Stimulated activated CD4-positive, alpha-beta T cell treated with anti-CD3 and anti-CD28 coated beads, TNF-alpha, amount 100 ng/mL, for 48 hours (primary cell): ENCODE results near the gene ASIC4.

Experiments
- DNase-seq, 3 donors: peaks; one replicate each; pipeline ENCODE4 v3.0.0-alpha.2; 2020; ENCODE audit warnings: low read depth in 3 of 3

Gene ASIC4, protein sequence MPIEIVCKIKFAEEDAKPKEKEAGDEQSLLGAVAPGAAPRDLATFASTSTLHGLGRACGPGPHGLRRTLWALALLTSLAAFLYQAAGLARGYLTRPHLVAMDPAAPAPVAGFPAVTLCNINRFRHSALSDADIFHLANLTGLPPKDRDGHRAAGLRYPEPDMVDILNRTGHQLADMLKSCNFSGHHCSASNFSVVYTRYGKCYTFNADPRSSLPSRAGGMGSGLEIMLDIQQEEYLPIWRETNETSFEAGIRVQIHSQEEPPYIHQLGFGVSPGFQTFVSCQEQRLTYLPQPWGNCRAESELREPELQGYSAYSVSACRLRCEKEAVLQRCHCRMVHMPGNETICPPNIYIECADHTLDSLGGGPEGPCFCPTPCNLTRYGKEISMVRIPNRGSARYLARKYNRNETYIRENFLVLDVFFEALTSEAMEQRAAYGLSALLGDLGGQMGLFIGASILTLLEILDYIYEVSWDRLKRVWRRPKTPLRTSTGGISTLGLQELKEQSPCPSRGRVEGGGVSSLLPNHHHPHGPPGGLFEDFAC

DNA sequence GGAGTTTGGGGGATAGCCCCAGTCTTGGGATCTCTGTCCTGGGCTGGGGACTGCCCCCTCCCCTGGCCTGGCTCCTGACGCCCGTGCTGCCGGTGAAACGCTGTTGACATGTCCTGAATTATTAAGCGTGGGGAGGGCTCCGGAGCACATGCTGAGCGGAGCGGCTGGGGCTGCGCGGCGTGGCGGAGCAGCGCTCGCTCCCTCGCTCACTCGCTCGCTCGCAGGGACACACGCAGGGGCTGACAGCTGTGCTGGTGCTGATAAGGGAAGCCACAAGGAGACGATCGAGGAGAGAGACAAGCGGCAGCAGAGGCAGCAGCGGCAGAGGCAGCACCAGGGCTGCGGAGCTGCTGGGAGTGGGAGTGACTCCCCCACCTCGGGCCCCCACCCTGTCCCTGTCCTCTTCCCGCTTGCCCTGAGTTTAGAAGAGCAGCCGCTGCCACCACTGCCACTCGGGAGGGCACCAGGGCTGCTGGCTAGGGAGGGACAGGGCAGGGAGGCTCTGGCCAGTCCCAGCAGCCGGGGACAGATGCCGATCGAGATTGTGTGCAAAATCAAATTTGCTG is at the start of gene ASIC4:
TSS of gene ASIC4 (plus strand) at position 287 of the 566 bp plus-strand sequence. CDS start at position 530, 243 bp downstream.
- DNase-seq = no peak

- DNase-seq = no peak
These were observed 48.4 kb upstream of the ASIC4 start for GRCh38 chr2:219465659-219466561.

DNA sequence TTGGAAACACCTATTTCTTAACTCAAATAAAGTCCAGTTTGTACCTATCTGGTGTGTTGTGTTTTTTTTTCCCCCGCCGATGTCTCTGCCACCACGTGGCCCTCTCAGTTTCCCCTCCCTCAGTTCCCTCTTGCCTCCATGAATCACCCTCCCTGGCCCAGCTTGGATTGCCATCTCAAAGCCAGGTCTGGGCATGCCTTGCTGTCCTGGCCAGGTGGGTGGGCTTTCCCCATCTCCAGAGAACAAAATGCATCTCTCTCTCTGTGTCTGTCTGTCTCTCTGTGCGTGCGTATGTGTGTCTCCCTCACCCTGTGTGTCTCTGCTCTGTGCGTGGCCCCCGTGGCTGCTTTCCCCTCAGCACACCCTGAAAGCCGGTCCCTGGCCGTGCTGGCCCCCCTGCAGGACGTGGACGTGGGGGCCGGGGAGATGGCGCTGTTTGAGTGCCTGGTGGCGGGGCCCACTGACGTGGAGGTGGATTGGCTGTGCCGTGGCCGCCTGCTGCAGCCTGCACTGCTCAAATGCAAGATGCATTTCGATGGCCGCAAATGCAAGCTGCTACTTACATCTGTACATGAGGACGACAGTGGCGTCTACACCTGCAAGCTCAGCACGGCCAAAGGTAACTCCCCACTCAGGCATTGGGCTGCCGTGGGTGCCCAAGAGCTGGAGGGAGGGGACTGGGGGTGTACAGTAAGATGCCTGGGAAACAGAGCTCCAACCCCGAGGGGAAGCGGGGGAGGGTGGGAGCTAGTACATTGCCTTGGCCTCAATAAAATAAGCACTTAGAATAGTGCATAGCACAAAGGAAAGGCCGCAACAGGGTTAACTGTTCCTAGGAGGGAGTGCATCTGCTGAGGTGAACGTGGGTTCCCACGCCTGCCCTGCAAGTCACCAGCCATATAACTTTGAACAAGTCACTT is 47.2 kb upstream of the ASIC4 start:
- no peak for DNase-seq

- DNase-seq = no peak
These were observed 46.6 kb upstream of the ASIC4 start for GRCh38 chr2:219467736-219468075.

DNA sequence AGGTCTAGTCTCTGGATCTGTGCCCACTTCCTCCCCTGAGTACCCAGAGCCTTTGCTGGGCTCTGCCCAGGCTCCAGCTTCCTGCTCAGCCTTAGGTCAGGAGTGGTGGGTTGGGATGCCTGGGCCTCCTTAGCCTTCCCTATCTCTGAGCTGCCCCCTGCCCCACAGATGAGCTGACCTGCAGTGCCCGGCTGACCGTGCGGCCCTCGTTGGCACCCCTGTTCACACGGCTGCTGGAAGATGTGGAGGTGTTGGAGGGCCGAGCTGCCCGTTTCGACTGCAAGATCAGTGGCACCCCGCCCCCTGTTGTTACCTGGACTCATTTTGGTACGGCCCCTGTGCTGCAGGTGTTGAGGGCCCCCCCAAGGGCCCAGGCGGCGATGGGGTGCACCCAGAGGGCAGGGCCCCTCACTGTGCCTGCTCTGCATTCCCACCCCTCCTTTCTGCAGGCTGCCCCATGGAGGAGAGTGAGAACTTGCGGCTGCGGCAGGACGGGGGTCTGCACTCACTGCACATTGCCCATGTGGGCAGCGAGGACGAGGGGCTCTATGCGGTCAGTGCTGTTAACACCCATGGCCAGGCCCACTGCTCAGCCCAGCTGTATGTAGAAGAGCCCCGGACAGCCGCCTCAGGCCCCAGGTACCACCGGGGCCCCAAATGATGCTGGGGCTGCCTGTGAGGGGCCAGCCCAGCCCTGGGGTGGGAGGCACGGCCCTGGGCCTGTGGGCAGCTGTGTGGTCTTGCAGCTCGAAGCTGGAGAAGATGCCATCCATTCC is 45.7 kb upstream of the ASIC4 start:
- no peak for DNase-seq

GRCh38 chr2:219469186-219469724 is 45.0 kb upstream of the ASIC4 start:
- no peak for DNase-seq

DNA sequence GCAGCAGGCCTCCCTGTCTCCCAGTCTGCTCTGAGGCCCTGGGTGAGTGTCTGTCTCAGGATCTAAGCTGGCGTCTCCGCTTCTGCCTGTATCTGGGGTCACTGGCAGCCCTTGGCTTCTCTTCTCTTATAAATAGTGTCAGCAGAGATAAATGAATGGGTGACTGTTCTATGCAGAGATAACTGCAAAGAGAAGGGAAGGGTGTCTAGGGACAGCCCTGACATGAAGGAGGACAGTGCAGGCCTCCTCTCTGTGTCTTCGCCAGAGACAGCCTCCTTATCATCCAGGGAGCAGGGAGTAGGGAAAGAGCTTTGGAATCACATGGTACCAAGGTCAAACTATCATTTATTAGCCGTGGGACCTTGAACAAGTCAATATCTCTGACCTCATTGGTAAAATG is 43.9 kb upstream of the ASIC4 start:
- no peak for DNase-seq

DNA sequence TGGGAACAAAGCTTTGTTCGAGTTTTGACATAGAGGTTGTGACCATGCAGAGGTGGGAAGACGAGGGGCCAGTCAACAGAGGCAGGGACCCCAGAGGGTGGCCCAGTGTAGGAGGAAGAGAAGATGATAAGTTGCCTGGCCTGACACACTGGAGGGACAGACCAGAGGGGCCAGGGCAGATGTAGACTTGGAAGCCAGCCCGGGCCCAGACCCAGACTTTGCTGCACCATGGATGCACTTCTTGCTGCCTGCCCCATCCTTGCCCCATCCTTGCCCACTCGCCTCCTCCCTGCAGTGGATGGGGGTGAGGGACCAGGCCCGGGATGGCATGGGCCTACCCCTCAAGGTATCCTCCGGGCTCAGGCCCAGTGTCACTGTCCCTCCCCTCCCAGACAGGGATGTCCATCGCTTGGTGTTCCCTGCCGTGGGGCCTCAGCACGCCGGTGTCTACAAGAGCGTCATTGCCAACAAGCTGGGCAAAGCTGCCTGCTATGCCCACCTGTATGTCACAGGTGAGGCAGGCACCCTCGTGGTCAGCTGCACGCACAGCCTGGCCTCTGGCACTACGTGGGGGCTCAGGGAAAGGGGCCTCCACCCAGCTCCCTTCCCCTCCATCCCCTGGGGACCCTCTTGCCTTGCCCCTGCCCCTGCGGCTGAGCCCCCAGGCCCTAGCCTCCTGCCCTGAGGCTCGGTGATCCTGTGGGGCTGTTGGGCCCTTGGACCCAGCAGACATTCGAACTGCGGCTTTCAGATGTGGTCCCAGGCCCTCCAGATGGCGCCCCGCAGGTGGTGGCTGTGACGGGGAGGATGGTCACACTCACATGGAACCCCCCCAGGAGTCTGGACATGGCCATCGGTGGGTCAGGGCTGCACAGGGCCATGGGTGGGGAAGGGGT is 42.6 kb upstream of the ASIC4 start:
- DNase-seq = no peak

DNA sequence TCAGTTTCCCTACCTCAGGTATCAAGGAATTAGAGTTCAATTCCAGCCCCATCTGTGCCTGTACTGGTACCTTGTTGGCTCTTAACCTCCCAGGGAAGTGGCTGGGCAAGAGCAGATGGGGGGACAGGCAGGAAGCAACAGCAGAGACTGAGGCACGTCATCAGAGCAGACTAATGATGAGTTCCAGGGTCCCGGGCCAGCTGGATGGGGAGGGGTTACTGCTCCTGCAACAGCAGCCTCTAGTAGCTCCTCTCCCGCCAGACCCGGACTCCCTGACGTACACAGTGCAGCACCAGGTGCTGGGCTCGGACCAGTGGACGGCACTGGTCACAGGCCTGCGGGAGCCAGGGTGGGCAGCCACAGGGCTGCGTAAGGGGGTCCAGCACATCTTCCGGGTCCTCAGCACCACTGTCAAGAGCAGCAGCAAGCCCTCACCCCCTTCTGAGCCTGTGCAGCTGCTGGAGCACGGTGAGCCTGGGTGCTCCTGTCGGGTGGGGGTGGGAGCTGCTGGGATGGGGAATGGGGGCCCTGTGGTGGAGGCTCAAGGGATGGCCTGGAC is 41.6 kb upstream of the ASIC4 start:
- DNase-seq = no peak

GRCh38 chr2:219473511-219473910 is 40.8 kb upstream of the ASIC4 start:
- DNase-seq = no peak

DNA sequence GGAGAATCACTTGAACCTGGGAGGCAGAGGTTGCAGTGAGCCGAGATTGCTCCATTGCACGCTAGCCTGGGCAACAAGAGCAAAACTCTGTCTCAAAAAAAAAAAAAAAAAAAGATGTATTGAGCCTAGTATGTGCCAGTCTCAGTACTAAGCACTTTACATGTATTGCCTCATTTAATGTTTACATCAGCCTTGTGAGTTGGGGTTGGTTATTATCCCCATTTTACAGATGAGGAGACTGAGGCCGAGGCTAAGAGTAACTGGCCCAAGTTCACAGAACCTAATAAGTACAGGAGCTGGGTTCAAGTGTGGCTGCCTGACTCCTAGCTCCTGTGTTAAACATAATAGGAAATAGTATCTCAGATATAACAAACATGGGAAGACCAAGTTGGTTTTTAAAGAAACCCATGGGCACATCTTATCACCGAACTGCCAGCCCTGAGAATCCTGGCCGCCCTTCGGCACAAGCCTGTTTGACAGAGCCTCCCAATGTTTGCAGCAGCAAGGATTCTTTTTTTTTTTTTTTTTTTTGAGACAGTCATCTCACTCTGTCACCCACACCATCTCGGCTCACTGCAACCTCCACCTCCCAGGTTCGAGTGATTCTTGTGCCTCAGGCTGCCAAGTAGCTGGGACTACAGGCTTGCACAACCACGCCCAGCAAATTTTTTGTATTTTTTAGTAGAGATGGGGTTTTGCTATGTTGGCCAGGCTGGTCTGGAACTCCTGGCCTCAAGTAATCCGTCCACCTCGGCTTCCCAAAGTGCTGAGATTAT is 39.8 kb upstream of the ASIC4 start:
- no peak for DNase-seq

DNA sequence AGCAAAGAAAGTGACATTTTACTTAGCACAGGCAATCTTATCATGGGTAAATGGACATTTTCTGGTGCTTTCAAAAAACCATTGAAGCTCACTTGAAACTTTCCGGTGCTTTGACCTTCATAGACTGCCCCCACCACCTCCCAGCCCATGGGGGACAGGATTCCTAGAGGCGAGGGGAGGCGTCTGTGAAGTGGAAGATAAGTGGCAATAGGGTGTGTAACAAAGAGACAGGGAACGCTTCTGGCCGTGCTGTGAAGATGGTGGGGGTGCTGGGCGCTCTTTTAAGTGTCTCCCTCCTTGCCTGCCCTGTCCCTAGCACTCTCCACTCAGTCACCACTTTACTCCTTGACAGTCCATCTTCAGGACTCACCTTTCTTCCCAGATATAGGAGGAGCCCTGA is 39.0 kb upstream of the ASIC4 start:
- DNase-seq = no peak

DNA sequence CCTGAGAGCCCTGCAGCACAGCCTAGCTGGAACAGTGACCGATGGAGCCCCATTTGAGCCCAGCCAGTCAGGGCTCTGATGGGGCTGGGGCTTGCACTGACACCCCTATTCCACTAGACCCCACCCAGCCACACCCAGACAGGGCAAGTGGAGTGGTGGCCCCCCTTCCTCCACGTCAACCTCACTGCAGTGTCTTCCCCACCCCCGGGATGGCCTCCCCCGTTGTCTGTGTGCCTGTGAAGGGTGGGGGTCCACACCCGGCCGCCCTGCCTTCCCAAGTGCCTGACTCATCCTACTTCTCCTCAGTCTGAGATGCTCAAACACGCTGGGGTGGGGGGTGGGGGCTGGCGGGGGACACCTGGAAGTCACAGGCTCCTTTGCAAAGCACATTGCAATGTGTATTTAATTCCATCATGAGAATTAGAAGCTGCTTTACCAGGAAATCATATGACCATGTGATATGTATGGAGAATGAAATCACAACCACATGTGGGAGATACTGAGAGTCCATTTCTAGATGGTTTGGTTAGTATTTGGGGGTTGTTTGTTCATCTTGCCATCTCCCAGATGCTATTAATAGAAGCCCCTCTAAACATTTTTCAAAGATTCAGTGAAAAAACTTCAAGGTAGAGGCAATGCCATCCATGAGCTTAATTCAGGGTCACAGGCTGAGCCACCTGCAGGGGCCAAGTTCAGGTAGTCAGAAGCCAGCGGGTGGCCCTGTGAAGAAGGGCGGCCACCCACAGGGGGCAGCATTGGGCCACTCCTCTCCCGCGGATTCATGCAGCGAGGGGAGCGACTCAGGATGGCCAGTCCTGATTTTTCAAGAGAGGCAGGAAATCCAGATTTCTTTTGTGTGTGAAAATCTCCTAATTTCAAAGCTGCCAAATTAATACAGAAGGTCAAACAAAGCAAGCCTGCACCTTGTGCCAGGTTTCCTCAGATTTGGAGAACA is 38.3 kb upstream of the ASIC4 start:
- DNase-seq = peak; percentile 31 to 61 (median 44)

DNA sequence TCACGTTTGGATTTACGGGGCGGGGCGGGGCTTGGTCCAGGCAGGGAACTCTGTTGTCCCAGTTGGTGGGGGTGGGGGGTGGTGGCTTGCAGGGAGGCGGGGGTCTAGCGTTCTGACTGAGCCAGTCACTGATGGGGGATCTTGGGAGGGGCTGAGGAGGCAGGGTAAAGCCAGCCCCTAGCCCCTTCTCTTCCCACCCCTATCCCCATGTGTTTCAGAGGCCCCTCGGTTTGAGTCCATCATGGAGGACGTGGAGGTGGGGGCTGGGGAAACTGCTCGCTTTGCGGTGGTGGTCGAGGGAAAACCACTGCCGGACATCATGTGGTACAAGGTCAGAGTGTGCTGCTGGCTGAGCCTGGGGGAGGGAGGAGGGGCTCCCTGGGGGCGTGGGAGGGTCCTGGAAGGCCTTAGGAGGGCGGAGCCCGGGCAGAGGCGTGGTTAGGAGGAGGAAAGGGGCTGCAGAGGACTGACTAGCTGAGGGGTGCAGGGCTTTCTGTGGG is 37.6 kb upstream of the ASIC4 start:
- DNase-seq = no peak

DNA sequence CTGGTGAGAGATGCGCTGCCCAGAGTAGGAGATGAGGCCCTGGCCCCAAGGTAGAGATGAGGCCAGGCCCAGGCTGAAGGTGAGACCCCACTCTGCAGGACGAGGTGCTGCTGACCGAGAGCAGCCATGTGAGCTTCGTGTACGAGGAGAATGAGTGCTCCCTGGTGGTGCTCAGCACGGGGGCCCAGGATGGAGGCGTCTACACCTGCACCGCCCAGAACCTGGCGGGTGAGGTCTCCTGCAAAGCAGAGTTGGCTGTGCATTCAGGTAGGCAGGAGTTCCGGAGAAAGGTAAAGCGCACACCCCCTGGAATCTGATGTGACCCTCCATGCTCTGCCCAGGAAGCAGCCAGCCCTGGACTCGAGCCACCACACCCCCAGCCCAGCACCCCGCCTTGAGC is 37.1 kb upstream of the ASIC4 start:
- no peak for DNase-seq

DNA sequence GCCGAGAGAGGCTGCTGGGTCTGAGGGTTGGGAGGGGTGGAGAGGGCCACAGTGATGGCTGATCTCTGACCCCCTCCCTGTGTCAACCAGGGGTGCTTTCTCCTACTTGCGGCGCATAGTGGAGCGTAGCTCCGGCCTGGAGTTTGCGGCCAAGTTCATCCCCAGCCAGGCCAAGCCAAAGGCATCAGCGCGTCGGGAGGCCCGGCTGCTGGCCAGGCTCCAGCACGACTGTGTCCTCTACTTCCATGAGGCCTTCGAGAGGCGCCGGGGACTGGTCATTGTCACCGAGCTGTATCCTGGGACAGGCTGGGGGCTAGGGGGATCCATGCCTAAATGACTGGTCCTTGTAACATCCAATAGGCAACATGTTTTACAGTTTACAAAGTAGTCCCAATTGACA is 36.5 kb upstream of the ASIC4 start:
- DNase-seq = no peak

DNA sequence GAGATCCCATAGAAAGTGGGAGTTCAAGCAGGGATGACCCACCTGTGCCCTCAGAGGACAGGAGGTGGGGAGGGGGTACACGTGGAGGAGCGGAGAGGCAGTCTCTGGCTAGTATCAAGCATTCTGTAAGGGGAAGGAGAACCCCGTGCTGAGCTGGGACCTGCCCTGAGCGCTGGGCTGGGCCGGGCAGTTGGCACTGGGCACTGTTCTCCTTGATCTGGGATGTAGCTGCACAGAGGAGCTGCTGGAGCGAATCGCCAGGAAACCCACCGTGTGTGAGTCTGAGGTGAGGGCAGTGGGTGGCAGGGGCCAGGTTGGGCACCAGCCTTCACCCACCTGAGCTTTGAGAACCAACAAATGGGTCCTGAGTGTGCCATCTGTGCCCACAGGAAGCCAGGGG is 35.4 kb upstream of the ASIC4 start:
- DNase-seq = no peak
